Sigmoid colon (tissue), 7 donors: Measurements from ENCODE around the gene DEPDC1. TPM values are rescaled to one million over a fixed set of nuclear protein-coding genes. Genes with fewer than 3 reads are reported as not detected.

ENCODE experiments used
- DNase-seq: peaks from one replicate; pipeline ENCODE4 v3.0.0-alpha.2; 2019
- H3K27ac ChIP-seq, 4 donors: fragments of 200-600 bp; sonication (generic); one replicate each; pipeline ENCODE4 v1.5.1; 2016 to 2019; ENCODE audit warnings: mild to moderate bottlenecking in 1 of 4
- H3K27me3 ChIP-seq, 3 donors: fragments of 200-600 bp; sonication (generic); one replicate each; pipeline ENCODE4 v1.5.1; 2019; ENCODE audit warnings: mild to moderate bottlenecking in 1 of 3
- H3K36me3 ChIP-seq, 4 donors: fragments of 200-600 bp; sonication (generic); one replicate each; pipeline ENCODE4 v1.5.1; 2016 to 2019
- H3K4me1 ChIP-seq, 4 donors: fragments of 200-600 bp; sonication (generic); one replicate each; pipeline ENCODE4 v1.5.1; 2017 to 2019
- H3K4me3 ChIP-seq, 4 donors: fragments of 200-600 bp; sonication (generic); one replicate each; pipeline ENCODE4 v1.5.1; 2017 to 2019; ENCODE audit warnings: mild to moderate bottlenecking in 2 of 4, moderate library complexity in 1 of 4
- H3K9me3 ChIP-seq, 4 donors: fragments of 200-600 bp in 3 of 4; sonication (generic) in 3 of 4; one replicate each; pipeline versions ENCODE4 v1.5.1 to v1.6.1; 2013 to 2019
- CTCF ChIP-seq, 4 experiments: fragments of 450-650 bp in 3 of 4; fragments of 200-600 bp in 1 of 4; IDR thresholded peaks; one replicate each; pipeline ENCODE4 v1.5.1; 2016 to 2019; ENCODE audit warnings: antibody characterized with exemption in 4 of 4, mild to moderate bottlenecking in 3 of 4, moderate library complexity in 2 of 4
- EP300 ChIP-seq, 4 donors: sonication (generic); formaldehyde crosslinking; IDR thresholded peaks; one replicate each; pipeline ENCODE4 v1.6.1; 2017; ENCODE audit warnings: antibody characterized with exemption in 4 of 4
- POLR2A ChIP-seq, 2 donors: fragments of 450-650 bp; IDR thresholded peaks; one replicate each; pipeline ENCODE4 v1.6.1; 2016; ENCODE audit warnings: antibody characterized with exemption in 2 of 2, mild to moderate bottlenecking in 2 of 2, moderate library complexity in 2 of 2
- POLR2AphosphoS5 ChIP-seq, 4 donors: sonication (generic); formaldehyde crosslinking; IDR thresholded peaks; one replicate each; pipeline ENCODE4 v1.6.1; 2017; ENCODE audit warnings: antibody characterized with exemption in 4 of 4
- WGBS, 2 donors: extraction: QIAGEN DNeasy Blood & Tissue Kit; methylation state at CpG; one replicate each; pipeline ENCODE4 v1.1.7; 2013; 5-methylcytosine and 5-hydroxymethylcytosine counted together
- intact Hi-C: fragments of 100-400 bp; cut with DNase I; formaldehyde crosslinking; loops from one replicate; pipeline ENCODE4 v1.15.1; 2023
- polyA plus RNA-seq, 3 donors: library from polyadenylated mRNA; stranded (reverse); fragments of 200-250 nt; gene quantifications; one replicate each; pipeline ENCODE4 v1.2.3, GENCODE V29; 2013
- total RNA-seq, 4 donors: library from RNA; depleted of rRNA; stranded (reverse); fragments of >200 nt; gene quantifications; one replicate each; pipeline ENCODE4 v1.1.0, GENCODE V29; 2016
- donor health status: healthy with polysubstance abuse.
- donor health status: Bipolar disorder and iron deficiency.
- donor health status: healthy.

DEPDC1 gene
- total and polyA plus RNA-seq, 7 donors: 0.28 to 4.4 (median 1.1) TPM; not detected in 1

GRCh38 chr1:68456202-68456601 is 40.7 kb downstream of the DEPDC1 start:
- TF ChIP-seq POLR2A (IDR thresholded peaks at IDR 0.05) (no peak), CTCF (IDR thresholded peaks at IDR 0.05) (no peak), EP300 (IDR thresholded peaks at IDR 0.05) (no peak), POLR2AphosphoS5 (IDR thresholded peaks at IDR 0.05) (no peak)
- DNase-seq: no peak
- intact Hi-C loops: no loop called here
- Histone ChIP-seq H3K4me3 (no peak overlapping the region), H3K27ac (no peak overlapping the region), H3K4me1 (no peaks in the 10 kb centered on the region), H3K36me3 (no peaks in the 10 kb centered on the region), H3K9me3 (no peaks in the 10 kb centered on the region), H3K27me3 (no peaks in the 10 kb centered on the region)
- WGBS, 2 donors: 84 to 89% methylated on average over 1 of the region's 1 CpG

GRCh38 chr1:68454534-68454933 is 42.3 kb downstream of the DEPDC1 start:
- intact Hi-C loops: no loop called here
- Histone ChIP-seq H3K27me3 (no peaks in the 10 kb centered on the region), H3K27ac (no peak overlapping the region), H3K4me3 (no peak overlapping the region), H3K9me3 (no peaks in the 10 kb centered on the region), H3K4me1 (peaks cover 0 to 5% (median 0%) of the 10 kb centered on the region in 4 donors), H3K36me3 (no peaks in the 10 kb centered on the region)
- TF ChIP-seq CTCF (IDR thresholded peaks at IDR 0.05): no peak
- TF ChIP-seq POLR2A (IDR thresholded peaks at IDR 0.05): no peak
- TF ChIP-seq POLR2AphosphoS5 (IDR thresholded peaks at IDR 0.05): no peak
- TF ChIP-seq EP300 (IDR thresholded peaks at IDR 0.05): no peak
- DNase-seq: no peak
- WGBS, 2 donors: 90 to 92% methylated on average over 2 of the region's 2 CpGs

DNA sequence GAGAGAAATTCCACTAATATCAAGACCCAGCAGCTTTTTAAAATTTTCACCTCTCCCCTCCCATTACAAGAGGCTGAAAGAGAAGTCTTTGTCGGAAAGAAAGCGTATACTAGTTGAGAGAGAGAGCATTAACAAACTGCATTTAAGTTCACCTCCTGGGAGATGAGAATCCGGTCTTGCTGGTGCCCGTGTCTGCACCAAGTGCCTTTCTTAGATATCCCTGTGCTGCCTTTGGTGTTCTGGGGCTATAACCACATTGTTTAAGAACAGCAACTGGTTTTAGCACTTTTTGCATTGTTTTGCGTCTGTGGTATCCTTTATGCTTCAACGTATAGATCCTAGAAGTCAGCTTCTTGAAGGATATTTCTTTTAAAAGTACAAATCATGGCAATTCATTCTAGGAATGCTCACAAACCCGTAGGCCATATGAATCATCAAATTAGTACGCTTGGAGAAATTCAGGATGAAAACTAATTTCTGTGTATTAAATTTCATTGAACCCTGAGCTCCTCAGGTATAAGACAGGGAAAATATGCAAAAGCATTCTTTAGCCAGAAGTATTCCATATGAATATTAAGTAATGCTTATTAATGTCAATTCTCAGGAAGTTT is 43.7 kb downstream of the DEPDC1 start:
- peaks cover 0 to 5% (median 0%) of the 10 kb centered on the region in 4 donors for H3K4me1 ChIP-seq
- DNase-seq: no peak
- no peaks in the 10 kb centered on the region for H3K27me3 ChIP-seq
- no peak for TF ChIP-seq POLR2A (IDR thresholded peaks at IDR 0.05)
- no peak for TF ChIP-seq EP300 (IDR thresholded peaks at IDR 0.05)
- TF ChIP-seq CTCF (IDR thresholded peaks at IDR 0.05): no peak
- no peak for TF ChIP-seq POLR2AphosphoS5 (IDR thresholded peaks at IDR 0.05)
- intact Hi-C loops: no loop called here
- no peak overlapping the region for H3K27ac ChIP-seq
- no peaks in the 10 kb centered on the region for H3K36me3 ChIP-seq
- 91 to 93% methylated on average over 8 of the region's 8 CpGs for WGBS, 2 donors
- no peak overlapping the region for H3K4me3 ChIP-seq
- no peaks in the 10 kb centered on the region for H3K9me3 ChIP-seq

- intact Hi-C loops: no loop called here
- Histone ChIP-seq H3K4me3 (no peak within 1 kb of the TSS), H3K9me3 (no peaks in the 10 kb centered on the region), H3K4me1 (peaks cover 0 to 5% (median 0%) of the 10 kb centered on the region in 4 donors), H3K27ac (no peak within 1 kb of the TSS), H3K36me3 (no peaks in the 10 kb centered on the region), H3K27me3 (no peaks in the 10 kb centered on the region)
- TF ChIP-seq POLR2AphosphoS5 (IDR thresholded peaks at IDR 0.05): no peak
- no peak for TF ChIP-seq EP300 (IDR thresholded peaks at IDR 0.05)
- DNase-seq: no peak
- WGBS, 2 donors: 30 to 52% methylated on average over 1 of the region's 1 CpG
These were observed 47.0 kb downstream of the DEPDC1 start, which contains the start of gene RPE65 for GRCh38 chr1:68449901-68450300. TSS of gene RPE65 (minus strand) at chr1:68449954. CDS start at chr1:68449905, 49 bp downstream.

DNA sequence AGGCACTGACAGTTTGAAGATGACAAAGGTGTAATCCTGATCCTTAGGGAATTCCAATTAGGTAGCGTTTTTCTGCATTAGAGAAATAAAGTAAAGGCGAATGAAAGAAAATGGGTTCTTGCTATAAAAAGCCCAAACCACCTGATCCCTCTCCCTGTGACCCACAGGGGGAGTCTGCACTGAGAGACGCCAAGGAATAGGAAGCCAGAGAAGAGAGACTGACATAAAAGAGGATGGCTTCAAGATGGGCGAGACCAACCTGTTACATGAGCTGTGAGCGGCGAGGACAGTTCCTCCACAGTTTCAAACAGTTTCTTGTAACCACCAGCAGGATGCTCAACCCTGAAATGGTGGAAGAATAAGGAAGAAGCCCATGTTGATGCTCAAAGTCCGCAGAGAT is 48.5 kb downstream of the DEPDC1 start:
- Histone ChIP-seq H3K27me3 (no peaks in the 10 kb centered on the region), H3K4me1 (peaks cover 0 to 5% (median 0%) of the 10 kb centered on the region in 4 donors), H3K27ac (no peak overlapping the region), H3K9me3 (no peaks in the 10 kb centered on the region), H3K4me3 (no peak overlapping the region), H3K36me3 (no peaks in the 10 kb centered on the region)
- DNase-seq: no peak
- TF ChIP-seq CTCF (IDR thresholded peaks at IDR 0.05): no peak
- TF ChIP-seq EP300 (IDR thresholded peaks at IDR 0.05): no peak
- TF ChIP-seq POLR2A (IDR thresholded peaks at IDR 0.05): no peak
- no peak for TF ChIP-seq POLR2AphosphoS5 (IDR thresholded peaks at IDR 0.05)
- 74 to 86% methylated on average over 7 of the region's 7 CpGs for WGBS, 2 donors
- intact Hi-C loops: no loop called here
